Kidney epithelial cell (primary cell): ENCODE measurements around the gene GRIK1. TPM values are rescaled to one million over a fixed set of nuclear protein-coding genes. Genes with fewer than 3 reads are reported as not detected.

Source experiments
- DNase-seq: peaks from one replicate; pipeline ENCODE4 v3.0.0-alpha.2; 2010; ENCODE audit warnings: low read depth
- H3K27me3 ChIP-seq: 2 replicates; pipeline ENCODE4 v1.6.0; 2011; ENCODE audit warnings: low read length; ENCODE audit not compliant: control insufficient read depth, insufficient read depth
- H3K36me3 ChIP-seq: 2 replicates; pipeline ENCODE4 v1.5.1; 2011; ENCODE audit warnings: low read length; ENCODE audit not compliant: control insufficient read depth, insufficient read depth
- H3K4me3 ChIP-seq: 2 replicates; pipeline ENCODE4 v1.5.1; 2011; ENCODE audit warnings: low read depth, mild to moderate bottlenecking, control low read depth, low read length
- total RNA-seq: library from RNA; depleted of rRNA; stranded (reverse); fragments of >200 nt; gene quantifications from 2 replicates; pipeline ENCODE4 v1.2.3, GENCODE V29; 2015
- TF ChIP-seq, protein P1 (sequence below): IDR thresholded peaks from 2 replicates; pipeline ENCODE4 v1.5.1; 2011; ENCODE audit warnings: mild to moderate bottlenecking, moderate library complexity, low read length, control low read depth, inconsistent platforms; ENCODE audit not compliant: insufficient read depth, poor library complexity, severe bottlenecking

The GRIK1 gene
- total RNA-seq, 1 donor from 2014 or later = not detected

- H3K36me3 ChIP-seq = no peaks in the 10 kb centered on the region
- TF ChIP-seq, protein P1, sequence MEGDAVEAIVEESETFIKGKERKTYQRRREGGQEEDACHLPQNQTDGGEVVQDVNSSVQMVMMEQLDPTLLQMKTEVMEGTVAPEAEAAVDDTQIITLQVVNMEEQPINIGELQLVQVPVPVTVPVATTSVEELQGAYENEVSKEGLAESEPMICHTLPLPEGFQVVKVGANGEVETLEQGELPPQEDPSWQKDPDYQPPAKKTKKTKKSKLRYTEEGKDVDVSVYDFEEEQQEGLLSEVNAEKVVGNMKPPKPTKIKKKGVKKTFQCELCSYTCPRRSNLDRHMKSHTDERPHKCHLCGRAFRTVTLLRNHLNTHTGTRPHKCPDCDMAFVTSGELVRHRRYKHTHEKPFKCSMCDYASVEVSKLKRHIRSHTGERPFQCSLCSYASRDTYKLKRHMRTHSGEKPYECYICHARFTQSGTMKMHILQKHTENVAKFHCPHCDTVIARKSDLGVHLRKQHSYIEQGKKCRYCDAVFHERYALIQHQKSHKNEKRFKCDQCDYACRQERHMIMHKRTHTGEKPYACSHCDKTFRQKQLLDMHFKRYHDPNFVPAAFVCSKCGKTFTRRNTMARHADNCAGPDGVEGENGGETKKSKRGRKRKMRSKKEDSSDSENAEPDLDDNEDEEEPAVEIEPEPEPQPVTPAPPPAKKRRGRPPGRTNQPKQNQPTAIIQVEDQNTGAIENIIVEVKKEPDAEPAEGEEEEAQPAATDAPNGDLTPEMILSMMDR = no peak
- no peak overlapping the region for H3K4me3 ChIP-seq
- no peaks in the 10 kb centered on the region for H3K27me3 ChIP-seq
- no peak for DNase-seq
Measured at GRCh38 chr21:29637553-29637952, 302.2 kb downstream of the GRIK1 start.

GRCh38 chr21:29637134-29637533 is 302.7 kb downstream of the GRIK1 start:
- TF ChIP-seq, protein P1 = no peak
- H3K4me3 ChIP-seq = no peak overlapping the region
- no peaks in the 10 kb centered on the region for H3K27me3 ChIP-seq
- no peaks in the 10 kb centered on the region for H3K36me3 ChIP-seq
- no peak for DNase-seq

DNA sequence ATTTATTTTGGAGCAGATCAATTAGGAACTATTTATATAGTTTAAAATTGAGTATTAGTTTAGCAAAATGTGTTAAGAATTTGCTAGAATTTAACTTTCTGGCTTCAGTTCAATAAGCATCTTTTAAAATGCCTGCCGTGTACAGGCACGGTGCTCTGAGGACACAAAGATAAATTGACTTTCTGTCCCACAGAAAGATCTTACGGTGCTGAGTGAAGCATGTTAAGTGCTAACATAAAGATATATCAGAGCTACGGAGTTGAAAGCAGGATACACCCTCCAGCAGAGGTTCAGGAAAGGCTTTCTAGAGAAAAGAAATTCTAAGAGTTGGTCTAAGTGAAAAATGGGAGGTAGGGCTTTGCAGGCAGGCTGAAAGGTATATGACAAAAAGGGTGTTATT is 305.4 kb downstream of the GRIK1 start:
- H3K4me3 ChIP-seq = no peak overlapping the region
- TF ChIP-seq, protein P1 = no peak
- no peaks in the 10 kb centered on the region for H3K36me3 ChIP-seq
- DNase-seq = no peak
- H3K27me3 ChIP-seq = no peaks in the 10 kb centered on the region

GRCh38 chr21:29633756-29634155 is 306.0 kb downstream of the GRIK1 start:
- no peak overlapping the region for H3K4me3 ChIP-seq
- no peak for DNase-seq
- TF ChIP-seq, protein P1 = no peak
- H3K36me3 ChIP-seq = no peaks in the 10 kb centered on the region
- no peaks in the 10 kb centered on the region for H3K27me3 ChIP-seq

DNA sequence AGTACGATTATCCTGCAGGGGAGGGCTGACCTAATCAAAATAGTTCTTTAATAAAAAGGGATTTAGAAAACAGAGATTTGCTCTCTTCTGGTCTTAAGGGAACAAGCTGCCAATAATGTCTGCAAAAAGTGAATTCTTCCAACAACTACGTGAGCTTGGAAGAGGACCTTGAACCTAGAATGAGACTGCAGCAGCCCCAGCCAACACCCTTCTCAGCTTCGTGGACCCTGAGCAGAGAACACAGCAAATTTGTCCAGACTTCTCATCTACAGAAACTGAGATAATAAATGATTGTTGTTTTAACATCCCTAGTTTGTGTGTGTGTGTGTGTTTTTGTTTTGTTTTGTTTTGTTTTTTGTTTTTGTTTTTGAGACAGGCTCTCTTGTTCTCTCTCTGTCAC is 309.4 kb downstream of the GRIK1 start:
- H3K36me3 ChIP-seq = no peaks in the 10 kb centered on the region
- no peak overlapping the region for H3K4me3 ChIP-seq
- DNase-seq = no peak
- H3K27me3 ChIP-seq = no peaks in the 10 kb centered on the region
- TF ChIP-seq, protein P1 = no peak

DNA sequence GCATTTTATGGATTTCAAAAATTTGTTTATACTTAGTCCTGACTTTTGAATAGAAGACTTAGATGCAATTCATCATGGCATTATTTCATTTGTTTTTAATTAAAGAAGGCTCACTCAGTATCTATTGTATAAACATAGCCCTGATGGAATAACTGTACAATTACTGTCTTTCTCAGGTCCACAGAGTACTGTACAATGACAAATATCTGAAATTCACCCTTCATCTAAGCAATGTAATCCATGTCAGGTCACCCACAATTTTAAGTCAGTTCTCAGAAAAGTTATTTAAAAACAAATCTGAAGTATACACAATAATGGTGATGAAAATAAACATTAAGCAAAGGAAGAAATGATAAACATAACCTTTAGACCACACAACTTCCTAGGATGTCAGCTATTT is 311.9 kb downstream of the GRIK1 start:
- H3K4me3 ChIP-seq = no peak overlapping the region
- no peaks in the 10 kb centered on the region for H3K36me3 ChIP-seq
- TF ChIP-seq, protein P1 = no peak
- no peak for DNase-seq
- no peaks in the 10 kb centered on the region for H3K27me3 ChIP-seq
